GM21576 (cell line): ENCODE results near the gene PI4KB.

Experiments
- ATAC-seq: cut with Tn5 transposase; IDR thresholded peaks from one replicate; pipeline ENCODE4 v1.9.1; 2021; ENCODE audit warnings: mild to moderate bottlenecking, moderate library complexity; ENCODE audit not compliant: unreplicated experiment

The PI4KB gene

GRCh38 chr1:151346769-151347522 is 19.7 kb upstream of the PI4KB start, which contains the start of gene RFX5:
RFX5 (minus strand) TSS chr1:151347252; CDS start chr1:151346320, 932 bp downstream.
- peak; percentile 87 for ATAC-seq

GRCh38 chr1:151346082-151346768 is 19.0 kb upstream of the PI4KB start:
- no peak for ATAC-seq

DNA sequence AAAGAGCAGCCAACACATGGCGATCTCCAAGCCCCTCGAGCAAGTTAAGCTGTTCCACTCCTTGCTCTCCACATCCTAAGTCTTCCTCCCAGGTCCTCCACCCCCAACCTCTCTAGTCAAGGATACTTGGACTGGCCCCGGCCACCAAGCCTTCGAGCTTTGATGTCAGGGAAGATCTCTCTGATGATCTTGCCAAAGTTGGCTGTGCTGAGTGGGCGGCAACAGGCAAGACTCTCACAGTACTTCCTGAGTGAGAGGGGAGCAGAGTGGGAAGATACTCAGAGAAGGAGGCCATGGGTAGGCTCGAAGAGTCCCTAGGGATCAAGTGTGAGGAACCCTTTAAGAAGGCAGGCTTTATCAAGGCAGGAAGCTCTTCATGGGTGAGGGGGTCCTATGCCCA is 17.1 kb upstream of the PI4KB start:
- no peak for ATAC-seq

DNA sequence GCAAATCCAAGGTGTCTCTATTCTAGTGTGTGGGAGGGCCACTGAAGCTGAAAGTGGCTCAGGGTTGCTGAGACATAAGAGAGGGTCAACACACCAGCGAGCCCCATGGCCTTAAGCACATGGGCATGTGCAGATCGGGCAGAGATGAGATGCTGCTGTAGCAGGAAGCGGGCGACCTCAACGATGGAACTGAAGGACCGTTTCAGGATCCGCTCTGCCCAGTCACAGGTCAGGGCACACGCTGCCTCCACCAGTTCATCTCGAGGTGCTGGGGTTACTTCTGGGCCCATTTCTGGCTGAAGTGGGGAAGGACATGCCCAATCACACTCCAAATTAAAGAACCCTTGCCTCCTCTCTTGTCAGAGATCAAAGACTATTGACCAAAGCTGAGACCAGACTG is 16.4 kb upstream of the PI4KB start:
- no peak for ATAC-seq

DNA sequence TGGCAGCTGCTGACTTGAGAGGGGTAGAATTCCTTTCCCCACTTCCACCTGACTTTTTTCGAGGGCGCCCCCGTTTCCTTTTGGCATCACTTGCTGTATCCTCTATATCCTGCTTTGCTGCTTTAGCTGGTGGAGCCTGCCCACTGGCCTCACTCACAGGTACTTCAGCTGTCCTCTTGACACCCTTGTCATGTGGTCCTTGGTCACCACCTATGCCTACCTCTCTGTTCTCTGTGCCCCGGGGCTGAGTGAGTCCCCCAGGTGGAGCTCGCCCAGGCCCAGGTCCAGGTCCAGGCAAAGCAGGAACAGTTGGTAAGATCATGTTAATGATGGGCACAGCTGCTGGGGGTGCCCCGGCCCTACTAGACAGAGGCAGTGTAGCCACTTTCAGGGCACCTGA is 15.4 kb upstream of the PI4KB start:
- no peak for ATAC-seq

DNA sequence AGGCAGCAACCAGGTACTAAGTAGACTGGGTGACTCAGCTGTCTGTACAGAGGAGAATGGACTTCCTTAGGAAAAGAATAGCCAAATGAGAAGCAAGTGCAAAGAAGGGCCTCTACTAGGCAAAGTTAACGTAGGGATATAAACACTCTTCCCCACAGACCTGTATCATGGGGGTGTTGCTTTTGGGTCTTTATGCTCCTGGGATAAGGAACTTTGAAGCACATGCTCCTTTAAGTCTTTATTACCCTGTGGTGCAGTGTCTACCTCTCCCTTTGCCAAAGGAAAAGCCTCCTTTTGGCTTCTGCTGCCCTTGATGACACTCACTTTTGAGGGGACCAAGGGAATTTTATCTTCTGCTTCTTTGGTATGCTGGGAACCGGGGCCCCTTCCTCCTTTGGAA is 14.8 kb upstream of the PI4KB start:
- ATAC-seq: no peak

DNA sequence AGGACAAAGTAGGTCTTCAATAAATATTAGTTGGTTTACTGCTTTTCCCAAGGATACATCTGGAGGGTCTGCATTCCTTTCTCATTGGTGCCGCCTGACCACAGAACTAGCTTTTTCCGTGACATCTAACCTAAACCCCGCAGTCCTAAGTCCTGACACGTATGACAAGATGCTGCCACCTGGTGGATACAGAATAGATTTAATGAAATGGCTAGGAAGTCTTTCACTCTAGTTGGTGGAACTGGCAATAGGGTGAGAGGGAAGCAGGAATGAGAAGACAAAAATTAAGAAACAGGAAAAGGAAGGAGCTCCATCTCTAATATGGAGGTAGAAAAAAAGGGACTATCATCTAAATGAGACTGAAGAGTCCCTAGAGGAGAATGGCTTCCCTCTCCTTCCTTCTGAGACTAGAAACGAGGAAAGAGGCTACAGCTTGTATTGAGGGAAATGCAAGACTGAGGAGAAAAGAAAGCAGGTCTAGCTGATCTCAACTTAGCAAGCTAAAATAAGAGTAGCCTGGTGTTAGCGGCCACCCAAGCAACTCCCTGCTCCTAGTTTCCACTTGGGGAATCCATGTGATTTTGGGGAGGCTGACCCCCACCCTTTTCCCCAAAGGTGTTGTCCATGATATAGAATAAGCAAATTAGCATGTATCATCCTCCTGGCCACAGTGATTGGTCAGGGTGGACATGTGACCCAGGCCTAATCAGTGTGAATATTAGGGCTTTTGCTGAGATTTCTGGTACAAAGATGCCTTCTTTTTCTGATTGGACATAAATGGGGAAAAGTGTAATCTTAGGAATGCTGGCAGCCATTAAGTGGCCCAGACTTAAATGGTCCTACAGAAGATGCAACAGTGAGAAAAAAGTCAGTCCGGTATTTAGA is 13.9 kb upstream of the PI4KB start:
- no peak for ATAC-seq

DNA sequence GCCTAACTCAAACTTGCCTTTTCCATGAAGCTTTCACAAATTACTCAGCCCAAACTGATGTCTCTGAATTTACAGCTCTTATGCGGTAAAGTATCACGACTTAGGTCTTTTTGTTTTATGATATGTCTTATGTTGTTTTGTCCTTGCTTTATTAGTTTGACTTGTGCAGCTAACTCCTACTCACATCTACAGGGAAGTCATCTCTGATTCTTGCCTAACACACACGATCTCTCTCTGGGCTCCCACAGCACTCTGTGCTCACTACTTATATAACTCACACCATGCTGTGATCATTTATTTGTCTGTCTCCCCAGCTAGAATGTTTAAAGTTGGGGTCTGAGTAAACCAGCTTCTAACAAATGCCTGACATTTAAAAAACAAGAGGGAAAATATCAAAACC is 9.3 kb upstream of the PI4KB start:
- ATAC-seq: no peak

DNA sequence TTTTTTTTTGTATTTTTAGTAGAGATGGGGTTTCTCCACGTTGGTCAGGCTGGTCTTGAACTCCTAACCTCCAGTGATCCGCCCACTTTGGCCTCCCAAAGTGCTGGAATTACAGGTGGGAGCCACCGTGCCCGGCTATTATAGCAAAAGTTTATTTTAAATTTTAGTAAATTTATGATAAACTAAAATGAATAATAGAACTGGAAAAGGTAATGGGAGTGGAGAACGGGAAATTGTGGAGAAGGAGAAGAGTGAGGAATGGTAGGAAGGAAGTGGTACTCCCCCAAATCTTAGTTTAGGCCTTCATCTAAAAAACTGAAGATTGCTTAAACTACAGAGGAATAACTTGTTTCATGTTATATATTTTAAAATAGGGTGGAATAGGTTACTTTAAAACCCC is 7.6 kb upstream of the PI4KB start:
- no peak for ATAC-seq

- peak; percentile 5 for ATAC-seq
Measured at GRCh38 chr1:151327903-151328674, 873 bp upstream of the PI4KB start.

- peak; percentile 56 for ATAC-seq
Measured at GRCh38 chr1:151326619-151327222, 495 bp downstream of the PI4KB start.

- ATAC-seq: no peak
Measured at GRCh38 chr1:151325646-151326429, 1.4 kb downstream of the PI4KB start.

DNA sequence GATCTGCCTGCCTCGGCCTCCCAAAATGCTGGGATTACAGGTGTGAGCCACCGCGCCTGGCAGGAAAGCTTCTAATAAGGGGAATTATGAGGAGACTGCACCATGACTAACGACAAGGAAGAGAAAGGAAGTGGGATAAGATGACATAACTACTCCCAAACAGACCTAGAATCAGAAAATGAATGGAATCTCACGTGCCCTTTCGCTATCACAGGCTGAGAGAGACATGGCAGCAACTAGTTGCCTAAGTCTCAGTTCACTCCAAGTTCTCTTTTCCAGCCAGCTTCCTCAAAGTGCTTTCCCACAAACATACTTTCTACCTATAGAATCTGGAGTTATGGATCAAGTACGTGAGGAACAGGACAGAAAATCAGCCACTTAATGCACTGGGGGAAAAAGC is 2.0 kb downstream of the PI4KB start:
- ATAC-seq: no peak

DNA sequence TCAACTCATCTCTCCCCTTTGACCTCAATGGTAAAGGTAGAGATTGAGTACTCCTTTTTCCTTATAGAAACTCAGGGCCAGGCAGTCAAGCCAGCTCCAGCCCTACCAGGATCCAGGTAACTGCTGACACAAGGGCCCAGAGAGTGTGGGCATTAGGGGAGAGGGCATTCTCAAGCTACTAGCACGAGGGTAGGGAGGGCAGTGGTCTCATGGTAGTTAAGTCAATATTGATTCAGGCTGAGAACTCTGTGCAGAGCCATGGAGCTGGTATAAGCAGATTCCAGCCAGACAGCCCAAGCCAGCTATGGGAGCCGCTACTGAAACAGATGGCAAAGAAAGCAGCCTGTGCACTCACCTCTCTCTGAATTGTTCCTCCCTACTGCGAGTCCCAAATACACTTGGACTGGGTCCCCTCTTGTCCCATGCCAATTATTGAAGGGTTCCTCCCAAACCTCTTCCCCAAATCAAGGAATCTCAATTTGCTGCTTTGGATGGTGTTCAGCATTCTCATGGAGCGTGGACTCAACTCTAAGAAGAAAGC is 2.8 kb downstream of the PI4KB start:
- ATAC-seq: no peak

DNA sequence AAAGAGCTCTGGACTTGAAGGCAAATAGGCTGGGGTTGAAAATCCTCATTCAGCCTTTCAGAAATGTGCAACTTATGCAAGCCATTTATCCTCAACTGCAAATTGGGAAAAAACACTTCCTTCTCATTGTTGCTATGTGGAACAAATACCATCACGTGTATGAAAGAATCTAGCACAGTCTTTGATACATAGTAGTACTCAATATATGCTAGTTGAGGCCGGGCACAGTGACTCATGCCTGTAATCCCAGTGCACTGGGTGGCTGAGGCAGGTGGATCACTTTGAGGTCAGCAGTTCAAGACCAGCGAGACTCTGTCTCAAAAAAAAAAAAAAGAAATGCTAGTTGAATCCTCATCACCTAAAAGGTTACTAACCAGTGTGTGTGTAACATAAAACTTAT is 8.2 kb downstream of the PI4KB start:
- ATAC-seq: no peak

GRCh38 chr1:151315565-151316235 is 11.5 kb downstream of the PI4KB start:
- ATAC-seq: no peak

DNA sequence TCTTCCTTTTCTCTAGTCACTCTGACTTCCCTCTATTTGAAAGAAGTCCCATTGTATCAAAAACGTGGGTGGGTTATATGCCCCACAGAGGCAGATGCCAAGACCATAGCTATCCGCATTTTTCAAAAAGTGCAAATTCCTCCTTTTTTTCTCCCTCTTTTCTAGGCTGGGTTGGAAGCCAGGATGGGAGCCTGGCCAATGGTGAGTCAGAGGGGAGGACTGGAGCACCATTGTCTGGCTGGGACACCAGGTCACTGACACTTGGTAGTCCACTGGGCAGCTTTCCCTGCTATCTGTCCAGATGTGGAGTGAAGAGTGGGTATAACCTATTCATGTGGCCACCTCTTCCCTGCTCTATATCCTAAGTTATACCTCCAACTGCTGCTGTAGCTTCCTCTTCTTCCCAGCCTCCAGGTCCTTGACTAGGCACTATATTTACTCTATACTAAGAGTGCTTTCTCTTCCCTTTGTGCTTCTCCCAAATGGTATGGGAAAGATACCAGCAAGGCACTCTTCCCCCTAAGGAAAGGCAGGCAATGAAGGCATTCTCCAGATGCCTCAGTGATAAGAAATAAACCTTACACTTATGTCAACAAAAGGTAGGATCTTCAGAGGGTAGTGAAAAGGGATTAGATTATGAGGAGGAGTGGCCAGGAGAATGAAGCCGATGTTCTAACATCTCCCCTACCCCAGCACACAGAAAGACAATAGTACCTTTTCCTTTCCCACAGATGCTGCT is 12.9 kb downstream of the PI4KB start:
- ATAC-seq: no peak

DNA sequence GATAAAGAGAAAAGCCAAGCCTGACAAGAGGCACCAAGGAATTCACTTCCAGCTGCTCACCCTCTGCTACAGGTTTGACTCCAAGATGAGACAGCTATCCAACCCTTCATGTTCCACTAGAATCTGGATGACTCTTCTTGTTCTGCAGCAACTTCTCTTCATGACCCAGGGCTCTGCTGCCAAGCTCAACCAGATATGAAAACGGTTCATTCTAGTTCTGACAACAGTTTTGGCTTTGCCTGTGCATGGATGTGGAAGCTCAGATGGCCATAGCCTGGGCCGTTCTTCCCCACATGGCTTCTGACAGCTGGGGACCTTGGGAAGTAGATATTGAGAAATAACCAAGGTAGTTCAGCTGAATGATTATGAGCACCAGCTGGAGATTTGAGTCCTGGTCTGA is 13.7 kb downstream of the PI4KB start:
- ATAC-seq: no peak
